ENCODE measurements around the gene TTC21B. TPM values are rescaled to one million over a fixed set of nuclear protein-coding genes. Genes with fewer than 3 reads are reported as not detected.

Gene TTC21B
- polyA plus RNA-seq, 1 donor: 17.8 TPM

GRCh38 chr2:165844216-165844615, 109.4 kb downstream of the TTC21B start:
- Histone ChIP-seq H3K27ac (ENCODE audit: low read length) (no peak overlapping the region), H3K4me3 (ENCODE audit: low read length) (no peak overlapping the region), H3K4me1 (ENCODE audit: control insufficient read depth, insufficient read depth, low read length) (no peaks in the 10 kb centered on the region), H3K9me3 (ENCODE audit: control insufficient read depth, low read depth, low read length) (peaks cover 2% of the 10 kb centered on the region), H3K27me3 (ENCODE audit: control insufficient read depth, insufficient read depth, low read length) (no peaks in the 10 kb centered on the region), H3K36me3 (ENCODE audit: control insufficient read depth, insufficient read depth, low read length) (peaks cover 3% of the 10 kb centered on the region)
- WGBS (ENCODE audit: insufficient coverage, low lambda C conversion rate): no CpG with 5 or more reads among the region's 2 CpGs
- no peak for DNase-seq

- Histone ChIP-seq H3K36me3 (ENCODE audit: control insufficient read depth, insufficient read depth, low read length) (peaks cover 3% of the 10 kb centered on the region), H3K9me3 (ENCODE audit: control insufficient read depth, low read depth, low read length) (no peaks in the 10 kb centered on the region), H3K4me3 (ENCODE audit: low read length) (no peak overlapping the region), H3K27me3 (ENCODE audit: control insufficient read depth, insufficient read depth, low read length) (no peaks in the 10 kb centered on the region), H3K27ac (ENCODE audit: low read length) (no peak overlapping the region), H3K4me1 (ENCODE audit: control insufficient read depth, insufficient read depth, low read length) (no peaks in the 10 kb centered on the region)
- 91% methylated on average over 1 of the region's 1 CpG for WGBS (ENCODE audit: insufficient coverage, low lambda C conversion rate)
- no peak for DNase-seq
These were observed 110.2 kb downstream of the TTC21B start for GRCh38 chr2:165843351-165843750.

GRCh38 chr2:165840333-165840958, 113.1 kb downstream of the TTC21B start:
- Histone ChIP-seq H3K36me3 (ENCODE audit: control insufficient read depth, insufficient read depth, low read length) (peaks cover 3% of the 10 kb centered on the region), H3K27ac (ENCODE audit: low read length) (no peak overlapping the region)

GRCh38 chr2:165839610-165840009, 114.0 kb downstream of the TTC21B start:
- no peaks in the 10 kb centered on the region for H3K9me3 ChIP-seq (ENCODE audit: control insufficient read depth, low read depth, low read length)
- 100% methylated on average over 1 of the region's 2 CpGs for whole genome bisulfite sequencing (ENCODE audit: insufficient coverage, low lambda C conversion rate)
- H3K27me3 ChIP-seq (ENCODE audit: control insufficient read depth, insufficient read depth, low read length): no peaks in the 10 kb centered on the region
- no peak overlapping the region for H3K4me3 ChIP-seq (ENCODE audit: low read length)
- no peak for DNase-seq
- H3K4me1 ChIP-seq (ENCODE audit: control insufficient read depth, insufficient read depth, low read length): no peaks in the 10 kb centered on the region
- H3K36me3 ChIP-seq (ENCODE audit: control insufficient read depth, insufficient read depth, low read length): peaks cover 3% of the 10 kb centered on the region
- no peak overlapping the region for H3K27ac ChIP-seq (ENCODE audit: low read length)

More at GRCh38 chr2:165840333-165840958, 113.1 kb downstream of the TTC21B start:
- no peaks in the 10 kb centered on the region for H3K4me1 ChIP-seq (ENCODE audit: control insufficient read depth, insufficient read depth, low read length)
- no peaks in the 10 kb centered on the region for H3K27me3 ChIP-seq (ENCODE audit: control insufficient read depth, insufficient read depth, low read length)
- no peaks in the 10 kb centered on the region for H3K9me3 ChIP-seq (ENCODE audit: control insufficient read depth, low read depth, low read length)
- no peak overlapping the region for H3K4me3 ChIP-seq (ENCODE audit: low read length)
- DNase-seq: no peak

GRCh38 chr2:165837122-165837521, 116.5 kb downstream of the TTC21B start:
- Histone ChIP-seq H3K4me1 (ENCODE audit: control insufficient read depth, insufficient read depth, low read length) (no peaks in the 10 kb centered on the region), H3K4me3 (ENCODE audit: low read length) (no peak overlapping the region), H3K27ac (ENCODE audit: low read length) (no peak overlapping the region), H3K36me3 (ENCODE audit: control insufficient read depth, insufficient read depth, low read length) (peaks cover 3% of the 10 kb centered on the region), H3K27me3 (ENCODE audit: control insufficient read depth, insufficient read depth, low read length) (no peaks in the 10 kb centered on the region), H3K9me3 (ENCODE audit: control insufficient read depth, low read depth, low read length) (no peaks in the 10 kb centered on the region)
- WGBS (ENCODE audit: insufficient coverage, low lambda C conversion rate): no CpG with 5 or more reads among the region's 3 CpGs
- DNase-seq: no peak

- Histone ChIP-seq H3K27ac (ENCODE audit: low read length) (no peak overlapping the region), H3K4me1 (ENCODE audit: control insufficient read depth, insufficient read depth, low read length) (no peaks in the 10 kb centered on the region), H3K4me3 (ENCODE audit: low read length) (no peak overlapping the region), H3K36me3 (ENCODE audit: control insufficient read depth, insufficient read depth, low read length) (no peaks in the 10 kb centered on the region), H3K9me3 (ENCODE audit: control insufficient read depth, low read depth, low read length) (no peaks in the 10 kb centered on the region), H3K27me3 (ENCODE audit: control insufficient read depth, insufficient read depth, low read length) (no peaks in the 10 kb centered on the region)
- 86% methylated on average over 1 of the region's 2 CpGs for WGBS (ENCODE audit: insufficient coverage, low lambda C conversion rate)
- DNase-seq: no peak
These were observed 118.2 kb downstream of the TTC21B start for GRCh38 chr2:165835363-165835762.

- Histone ChIP-seq H3K9me3 (ENCODE audit: control insufficient read depth, low read depth, low read length) (no peaks in the 10 kb centered on the region), H3K36me3 (ENCODE audit: control insufficient read depth, insufficient read depth, low read length) (no peaks in the 10 kb centered on the region), H3K27me3 (ENCODE audit: control insufficient read depth, insufficient read depth, low read length) (no peaks in the 10 kb centered on the region), H3K27ac (ENCODE audit: low read length) (no peak overlapping the region), H3K4me3 (ENCODE audit: low read length) (no peak overlapping the region), H3K4me1 (ENCODE audit: control insufficient read depth, insufficient read depth, low read length) (no peaks in the 10 kb centered on the region)
- no peak for DNase-seq
- WGBS (ENCODE audit: insufficient coverage, low lambda C conversion rate): 93% methylated on average over 3 of the region's 4 CpGs
These were observed 120.4 kb downstream of the TTC21B start for GRCh38 chr2:165833156-165833555.

- no peak for DNase-seq
- WGBS (ENCODE audit: insufficient coverage, low lambda C conversion rate): no CpG with 5 or more reads among the region's 1 CpG
- Histone ChIP-seq H3K27me3 (ENCODE audit: control insufficient read depth, insufficient read depth, low read length) (peaks cover 2% of the 10 kb centered on the region), H3K36me3 (ENCODE audit: control insufficient read depth, insufficient read depth, low read length) (no peaks in the 10 kb centered on the region), H3K9me3 (ENCODE audit: control insufficient read depth, low read depth, low read length) (no peaks in the 10 kb centered on the region), H3K27ac (ENCODE audit: low read length) (no peak overlapping the region), H3K4me1 (ENCODE audit: control insufficient read depth, insufficient read depth, low read length) (no peaks in the 10 kb centered on the region), H3K4me3 (ENCODE audit: low read length) (no peak overlapping the region)
These were observed 125.7 kb downstream of the TTC21B start for GRCh38 chr2:165827921-165828276.

GRCh38 chr2:165827016-165827920, 126.3 kb downstream of the TTC21B start:
- WGBS (ENCODE audit: insufficient coverage, low lambda C conversion rate): no CpG with 5 or more reads among the region's 3 CpGs
- Histone ChIP-seq H3K4me3 (ENCODE audit: low read length) (no peak overlapping the region), H3K36me3 (ENCODE audit: control insufficient read depth, insufficient read depth, low read length) (no peaks in the 10 kb centered on the region), H3K9me3 (ENCODE audit: control insufficient read depth, low read depth, low read length) (no peaks in the 10 kb centered on the region), H3K4me1 (ENCODE audit: control insufficient read depth, insufficient read depth, low read length) (no peaks in the 10 kb centered on the region), H3K27ac (ENCODE audit: low read length) (no peak overlapping the region), H3K27me3 (ENCODE audit: control insufficient read depth, insufficient read depth, low read length) (peaks cover 2% of the 10 kb centered on the region)
- no peak for DNase-seq

- WGBS (ENCODE audit: insufficient coverage, low lambda C conversion rate): 80% methylated on average over 1 of the region's 2 CpGs
- H3K9me3 ChIP-seq (ENCODE audit: control insufficient read depth, low read depth, low read length): no peaks in the 10 kb centered on the region
- no peak overlapping the region for H3K27ac ChIP-seq (ENCODE audit: low read length)
- H3K4me3 ChIP-seq (ENCODE audit: low read length): no peak overlapping the region
- H3K27me3 ChIP-seq (ENCODE audit: control insufficient read depth, insufficient read depth, low read length): peaks cover 2% of the 10 kb centered on the region
- no peak for DNase-seq
- no peaks in the 10 kb centered on the region for H3K36me3 ChIP-seq (ENCODE audit: control insufficient read depth, insufficient read depth, low read length)
- no peaks in the 10 kb centered on the region for H3K4me1 ChIP-seq (ENCODE audit: control insufficient read depth, insufficient read depth, low read length)
These were observed 128.5 kb downstream of the TTC21B start for GRCh38 chr2:165825041-165825440.

All from large intestine (tissue), 3 donors.